Neural cell (in vitro differentiated cells): ENCODE measurements around the gene BCO2.
"Not testable (repeated sequence)": the region's sequence is repeated elsewhere in the genome, so short reads cannot be mapped to it uniquely, and the experiment has no call there.

ENCODE experiments used
- CTCF ChIP-seq: fragments of 450-650 bp; IDR thresholded peaks from 2 replicates; pipeline ENCODE4 v1.5.1; 2014; ENCODE audit warnings: antibody characterized with exemption, mild to moderate bottlenecking, moderate library complexity; ENCODE audit not compliant: poor library complexity, severe bottlenecking
- EP300 ChIP-seq: fragments of 450-650 bp; conservative IDR thresholded peaks from 2 replicates; pipeline ENCODE4 v1.6.1; 2014; ENCODE audit warnings: antibody characterized with exemption, mild to moderate bottlenecking, moderate library complexity; ENCODE audit not compliant: poor library complexity, severe bottlenecking
- EZH2 ChIP-seq: fragments of 200-600, 300-800 bp; shearing (Covaris generic), sonication (generic); IDR thresholded peaks from 2 replicates; pipeline ENCODE4 v1.6.1; 2014; ENCODE audit warnings: antibody characterized with exemption, low read length, borderline replicate concordance, mild to moderate bottlenecking; ENCODE audit not compliant: insufficient read depth, poor library complexity, severe bottlenecking
- MXI1 ChIP-seq: fragments of 450-650 bp; conservative IDR thresholded peaks from 2 replicates; pipeline ENCODE4 v1.6.1; 2014; ENCODE audit warnings: antibody characterized with exemption, mild to moderate bottlenecking; ENCODE audit not compliant: poor library complexity, severe bottlenecking
- POLR2AphosphoS5 ChIP-seq: IDR thresholded peaks from 2 replicates; pipeline ENCODE4 v1.6.1; 2012
- RAD21 ChIP-seq: fragments of 450-650 bp; conservative IDR thresholded peaks from 2 replicates; pipeline ENCODE4 v1.6.1; 2014; ENCODE audit warnings: antibody characterized with exemption, mild to moderate bottlenecking, moderate library complexity
- SMC3 ChIP-seq: fragments of 450-650 bp; conservative IDR thresholded peaks from 2 replicates; pipeline ENCODE4 v1.6.1; 2014; ENCODE audit warnings: antibody characterized with exemption, mild to moderate bottlenecking, moderate library complexity; ENCODE audit not compliant: poor library complexity
- TAF1 ChIP-seq: IDR thresholded peaks from 2 replicates; pipeline ENCODE4 v1.6.1; 2012; ENCODE audit warnings: low read depth

- TF ChIP-seq CTCF, MXI1, EP300, POLR2AphosphoS5, SMC3, TAF1, RAD21, EZH2: not testable (repeated sequence)
These were observed 23.8 kb downstream of the BCO2 start for GRCh38 chr11:112199101-112199500.
